MCF 10A (cell line): ENCODE data around the gene CLMN. TPM values are rescaled to one million over a fixed set of nuclear protein-coding genes. Genes with fewer than 3 reads are reported as not detected.

Experiments used
- BruUV-seq: library from RNA; stranded (reverse); fragments of 400-500 nt; replicated peaks from 2 replicates; lab custom pipeline; 2021; lab: Mats Ljungman, UMichigan
- CTCF ChIA-PET: fragments of 300-600 bp; sonication (Branson Sonifier 250); formaldehyde crosslinking; extraction: SDS; loops from one replicate; lab custom pipeline; 2021; ENCODE audit warnings: antibody characterized with exemption, inconsistent platforms; lab: Yijun Ruan, JAX
- POLR2A ChIA-PET: fragments of 300-600, 350-650 bp; sonication (Branson Sonifier 250); formaldehyde crosslinking; extraction: SDS; loops from one replicate; lab custom pipeline; 2020; ENCODE audit warnings: antibody characterized with exemption, inconsistent platforms; lab: Yijun Ruan, JAX
- DNase-seq: peaks from one replicate; pipeline ENCODE4 v3.0.0-alpha.2; 2018; ENCODE audit not compliant: unreplicated experiment
- H3K27ac Mint-ChIP-seq: one replicate; pipeline ENCODE4 v1.8.0; 2022; ENCODE audit warnings: mild to moderate bottlenecking, low read depth, mixed read lengths; ENCODE audit not compliant: unreplicated experiment
- H3K27me3 Mint-ChIP-seq: one replicate; pipeline ENCODE4 v1.8.0; 2022; ENCODE audit warnings: mixed read lengths; ENCODE audit not compliant: insufficient read depth, unreplicated experiment
- H3K36me3 Mint-ChIP-seq: one replicate; pipeline ENCODE4 v1.8.0; 2022; ENCODE audit warnings: mild to moderate bottlenecking, moderate library complexity, mixed read lengths; ENCODE audit not compliant: insufficient read depth, unreplicated experiment
- H3K4me1 Mint-ChIP-seq: one replicate; pipeline ENCODE4 v1.8.0; 2022; ENCODE audit warnings: mixed read lengths; ENCODE audit not compliant: insufficient read depth, unreplicated experiment
- H3K4me3 Mint-ChIP-seq: one replicate; pipeline ENCODE4 v1.8.0; 2022; ENCODE audit warnings: mild to moderate bottlenecking, moderate library complexity, mixed read lengths; ENCODE audit not compliant: unreplicated experiment
- H3K9me3 Mint-ChIP-seq: one replicate; pipeline ENCODE4 v1.8.0; 2022; ENCODE audit warnings: mixed read lengths; ENCODE audit not compliant: unreplicated experiment
- intact Hi-C: fragments of 100-400 bp; cut with micrococcal nuclease; formaldehyde crosslinking; loops from 2 replicates; pipeline ENCODE4 v1.14.1; 2022
- total RNA-seq: library from RNA; stranded (reverse); gene quantifications from 2 replicates; pipeline ENCODE4 v1.2.3, GENCODE V29; 2022
- TF ChIP-seq, protein P1 (sequence below): fragments of 200-600 bp; IDR thresholded peaks from one replicate; pipeline ENCODE4 v1.8.0; 2022; ENCODE audit warnings: antibody characterized with exemption, mild to moderate bottlenecking; ENCODE audit not compliant: unreplicated experiment

The CLMN gene
- total RNA-seq, 1 experiment from 2014 or later = 17.9 TPM

DNA sequence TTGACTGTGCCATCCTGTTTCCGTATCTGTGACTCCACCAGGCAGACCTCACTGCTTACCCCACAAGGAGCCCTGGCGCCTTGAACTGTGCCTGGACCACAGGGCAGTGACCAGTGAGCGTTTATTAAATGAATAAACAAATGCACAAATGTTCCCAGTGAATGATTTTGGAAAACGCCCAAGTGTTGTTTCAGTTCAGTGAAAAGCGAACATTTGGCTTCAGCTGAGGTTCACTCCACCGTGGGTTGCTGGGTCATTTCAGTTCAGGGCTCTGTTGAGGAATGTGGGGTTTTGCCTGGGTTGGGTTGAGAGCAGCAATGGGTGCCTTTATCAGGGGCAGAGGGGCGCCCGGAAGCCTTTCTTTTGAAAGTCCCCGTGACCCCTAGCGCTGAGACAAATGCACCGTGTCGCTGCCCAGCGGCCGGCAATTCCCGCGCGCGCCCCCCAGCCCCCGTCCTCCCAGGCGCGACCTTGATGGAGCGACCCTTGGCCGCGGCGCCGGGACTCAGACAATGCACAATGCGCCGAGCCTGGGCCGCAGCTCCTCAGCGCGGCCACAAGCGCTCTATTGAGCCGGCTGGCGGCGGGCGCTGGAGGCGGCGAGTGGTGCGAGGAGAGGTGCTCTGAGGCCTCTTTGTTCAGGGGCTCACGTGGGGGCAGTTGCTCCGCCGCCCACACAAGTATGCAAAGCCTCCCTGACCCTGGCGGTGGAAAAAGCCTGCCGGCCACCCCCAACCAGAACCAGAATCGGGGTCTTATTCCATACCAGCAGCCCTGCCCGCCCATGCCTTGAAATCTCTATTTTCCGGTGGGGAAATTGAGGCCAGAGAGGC, 40.5 kb upstream of the CLMN start:
- ChIA-PET CTCF (interaction anchor here (0.5 to 2.6 kb wide), 7 partner anchors 8 to 417 kb away, joined by 3 to 8 read pairs (median 5); no protein-coding TSS in a partner anchor), POLR2A (no interaction called here)
- no peak overlapping the region for H3K27ac Mint-ChIP-seq
- intact Hi-C loops = no loop called here
- peaks cover 9% of the 10 kb centered on the region for H3K4me1 Mint-ChIP-seq
- no peak overlapping the region for H3K4me3 Mint-ChIP-seq
- DNase-seq = no peak
- BruUV-seq = no TSS peak
- H3K36me3 Mint-ChIP-seq = no peaks in the 10 kb centered on the region
- TF ChIP-seq, protein P1, sequence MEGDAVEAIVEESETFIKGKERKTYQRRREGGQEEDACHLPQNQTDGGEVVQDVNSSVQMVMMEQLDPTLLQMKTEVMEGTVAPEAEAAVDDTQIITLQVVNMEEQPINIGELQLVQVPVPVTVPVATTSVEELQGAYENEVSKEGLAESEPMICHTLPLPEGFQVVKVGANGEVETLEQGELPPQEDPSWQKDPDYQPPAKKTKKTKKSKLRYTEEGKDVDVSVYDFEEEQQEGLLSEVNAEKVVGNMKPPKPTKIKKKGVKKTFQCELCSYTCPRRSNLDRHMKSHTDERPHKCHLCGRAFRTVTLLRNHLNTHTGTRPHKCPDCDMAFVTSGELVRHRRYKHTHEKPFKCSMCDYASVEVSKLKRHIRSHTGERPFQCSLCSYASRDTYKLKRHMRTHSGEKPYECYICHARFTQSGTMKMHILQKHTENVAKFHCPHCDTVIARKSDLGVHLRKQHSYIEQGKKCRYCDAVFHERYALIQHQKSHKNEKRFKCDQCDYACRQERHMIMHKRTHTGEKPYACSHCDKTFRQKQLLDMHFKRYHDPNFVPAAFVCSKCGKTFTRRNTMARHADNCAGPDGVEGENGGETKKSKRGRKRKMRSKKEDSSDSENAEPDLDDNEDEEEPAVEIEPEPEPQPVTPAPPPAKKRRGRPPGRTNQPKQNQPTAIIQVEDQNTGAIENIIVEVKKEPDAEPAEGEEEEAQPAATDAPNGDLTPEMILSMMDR = no peak
- H3K27me3 Mint-ChIP-seq = no peaks in the 10 kb centered on the region
- no peaks in the 10 kb centered on the region for H3K9me3 Mint-ChIP-seq

DNA sequence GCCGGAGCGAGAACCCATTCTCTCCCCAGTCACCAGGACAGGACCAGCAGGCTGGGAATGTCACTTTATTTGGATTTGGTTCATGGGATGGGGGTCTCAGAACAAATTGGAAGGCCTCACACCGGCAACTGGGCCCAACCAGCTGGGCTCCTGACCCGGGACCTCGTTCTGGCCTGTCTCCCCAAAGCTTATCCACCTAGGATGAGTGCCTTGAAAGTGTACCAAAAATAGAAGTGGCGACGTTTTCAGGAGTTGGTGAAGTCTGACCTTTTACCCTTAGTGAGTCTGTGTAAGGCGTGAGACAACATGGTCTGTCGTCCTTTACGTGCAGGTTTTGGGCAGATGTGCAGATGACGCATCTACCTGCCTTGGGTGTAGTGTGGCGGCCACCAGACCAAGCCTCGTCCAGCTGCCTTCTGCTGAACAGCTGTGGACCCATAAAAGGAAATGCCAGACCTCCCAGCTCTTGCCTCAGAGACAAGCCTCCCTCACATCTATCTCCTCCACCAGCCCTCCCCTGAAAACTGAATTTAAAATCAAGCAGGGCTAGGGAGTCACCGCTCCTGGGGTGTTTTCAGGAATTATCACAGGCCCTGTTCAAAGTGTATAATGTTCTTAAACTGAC, 36.6 kb upstream of the CLMN start:
- BruUV-seq = no TSS peak
- H3K27ac Mint-ChIP-seq = no peak overlapping the region
- H3K4me1 Mint-ChIP-seq = no peaks in the 10 kb centered on the region
- ChIA-PET POLR2A (interaction anchor here (0.5 kb wide), 1 partner anchor 1838 kb away, joined by 3 read pairs; no protein-coding TSS in a partner anchor), CTCF (no interaction called here)
- DNase-seq = no peak
- H3K27me3 Mint-ChIP-seq = peaks cover 8% of the 10 kb centered on the region
- peaks cover 9% of the 10 kb centered on the region for H3K36me3 Mint-ChIP-seq
- intact Hi-C loops = no loop called here
- peaks cover 9% of the 10 kb centered on the region for H3K9me3 Mint-ChIP-seq
- H3K4me3 Mint-ChIP-seq = no peak overlapping the region
- TF ChIP-seq, protein P1 = no peak

DNA sequence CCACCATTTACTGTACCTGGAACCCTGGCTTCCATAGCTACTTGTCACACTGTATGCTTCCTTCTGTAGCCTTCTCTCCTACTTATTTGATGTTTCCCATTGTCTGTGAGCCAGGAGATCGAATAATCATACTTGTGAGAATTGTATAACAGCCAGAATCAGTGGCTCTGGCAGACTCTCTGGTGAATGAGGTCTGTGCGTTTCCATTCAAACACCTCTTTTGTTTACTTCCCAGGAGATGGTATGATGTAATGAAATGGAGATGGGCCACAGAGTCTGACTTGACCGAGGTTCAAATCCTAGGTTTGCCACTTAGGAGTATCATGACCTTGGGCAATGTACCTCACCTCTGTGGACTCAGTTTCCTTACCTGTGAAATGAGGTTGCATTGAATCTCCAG, 35.7 kb upstream of the CLMN start:
- H3K9me3 Mint-ChIP-seq = peaks cover 9% of the 10 kb centered on the region
- no peak for DNase-seq
- intact Hi-C loops = no loop called here
- no peak overlapping the region for H3K27ac Mint-ChIP-seq
- peaks cover 9% of the 10 kb centered on the region for H3K36me3 Mint-ChIP-seq
- no peaks in the 10 kb centered on the region for H3K4me1 Mint-ChIP-seq
- no TSS peak for BruUV-seq
- TF ChIP-seq, protein P1 = no peak
- ChIA-PET CTCF (no interaction called here), POLR2A (no interaction called here)
- peaks cover 11% of the 10 kb centered on the region for H3K27me3 Mint-ChIP-seq
- H3K4me3 Mint-ChIP-seq = no peak overlapping the region

DNA sequence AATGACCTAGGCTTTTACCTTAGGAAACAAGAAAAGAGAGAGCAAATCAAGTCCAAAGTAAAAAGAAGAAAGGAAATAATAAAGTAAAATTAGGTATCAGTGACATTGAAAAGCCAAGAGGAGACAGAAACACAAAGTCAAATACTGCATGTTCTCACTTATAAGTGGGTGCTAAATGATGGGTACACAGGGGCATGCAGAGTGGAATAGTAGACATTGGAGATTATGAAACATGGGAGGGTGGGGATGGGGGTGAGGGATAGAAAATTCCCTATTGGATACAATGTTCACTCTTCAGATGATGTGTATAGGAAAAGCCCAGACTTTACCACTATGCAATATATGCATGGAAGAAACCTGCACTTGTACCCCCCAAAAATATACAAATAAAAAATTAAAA, 35.1 kb upstream of the CLMN start:
- no peak overlapping the region for H3K27ac Mint-ChIP-seq
- H3K36me3 Mint-ChIP-seq = peaks cover 9% of the 10 kb centered on the region
- H3K27me3 Mint-ChIP-seq = peaks cover 14% of the 10 kb centered on the region
- no peak overlapping the region for H3K4me3 Mint-ChIP-seq
- CTCF ChIA-PET = no interaction called here
- DNase-seq = no peak
- no peaks in the 10 kb centered on the region for H3K4me1 Mint-ChIP-seq
- TF ChIP-seq, protein P1 = no peak
- no TSS peak for BruUV-seq
- POLR2A ChIA-PET = no interaction called here
- intact Hi-C loops = no loop called here
- H3K9me3 Mint-ChIP-seq = peaks cover 9% of the 10 kb centered on the region
